Activated CD4-positive, CD25-positive, alpha-beta regulatory T cell (primary cell): ENCODE measurements around the gene ZNF217.
A peak's percentile ranks its signal among the peaks of the same experiment; 100 is the strongest.
"Not testable (repeated sequence)": the region's sequence is repeated elsewhere in the genome, so short reads cannot be mapped to it uniquely, and the experiment has no call there.

Source experiments
- DNase-seq, 4 experiments: peaks; one replicate each; lab custom pipeline; 2025; lab: John Stamatoyannopoulos, UW

The ZNF217 gene

GRCh38 chr20:53593466-53594007 is at the start of gene ZNF217:
Gene ZNF217, minus strand, starts transcription at chr20:53593839. Its CDS starts 11,013 bp downstream, at chr20:53582826.
- peak; percentile 39 to 59 (median 52) for DNase-seq

DNA sequence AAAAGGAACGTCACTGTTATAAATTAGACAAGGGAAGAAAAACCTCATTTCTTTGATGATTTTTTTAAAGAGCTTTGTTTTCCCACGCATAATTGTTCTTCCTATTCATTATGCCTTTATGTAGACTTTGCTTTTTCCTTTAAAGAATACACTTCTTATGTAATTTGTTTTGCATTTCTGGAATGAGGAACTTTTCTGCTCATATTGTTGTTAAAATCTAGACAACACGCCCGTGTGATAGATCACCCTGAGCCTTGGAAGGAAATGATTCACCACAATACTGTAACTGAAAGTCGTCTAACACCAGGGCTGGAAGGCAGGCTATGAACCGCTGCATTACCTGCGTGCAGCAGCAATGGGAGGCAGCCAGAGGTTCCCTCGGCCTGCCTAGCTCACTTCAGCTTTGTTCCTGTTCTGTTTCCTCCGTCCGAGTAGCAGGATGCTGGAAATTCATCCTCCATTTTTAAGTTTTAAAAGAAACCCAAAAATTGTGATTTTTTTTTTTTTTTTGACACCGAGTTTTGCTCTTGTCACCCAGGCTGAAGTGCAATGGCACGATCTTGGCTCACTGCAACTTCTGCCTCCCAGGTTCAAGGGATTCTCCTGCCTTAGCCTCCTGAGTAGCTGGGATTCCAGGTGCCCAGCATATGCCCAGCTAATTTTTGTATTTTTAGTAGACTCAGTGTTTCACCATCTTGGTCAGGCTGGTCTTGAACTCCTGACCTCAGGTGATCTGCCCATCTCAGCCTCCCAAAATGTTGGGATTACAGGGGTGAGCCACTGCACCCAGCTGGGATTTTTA is 49.6 kb upstream of the ZNF217 start:
- peak in 2 of 4 experiments; percentile 28 to 39 for DNase-seq

DNA sequence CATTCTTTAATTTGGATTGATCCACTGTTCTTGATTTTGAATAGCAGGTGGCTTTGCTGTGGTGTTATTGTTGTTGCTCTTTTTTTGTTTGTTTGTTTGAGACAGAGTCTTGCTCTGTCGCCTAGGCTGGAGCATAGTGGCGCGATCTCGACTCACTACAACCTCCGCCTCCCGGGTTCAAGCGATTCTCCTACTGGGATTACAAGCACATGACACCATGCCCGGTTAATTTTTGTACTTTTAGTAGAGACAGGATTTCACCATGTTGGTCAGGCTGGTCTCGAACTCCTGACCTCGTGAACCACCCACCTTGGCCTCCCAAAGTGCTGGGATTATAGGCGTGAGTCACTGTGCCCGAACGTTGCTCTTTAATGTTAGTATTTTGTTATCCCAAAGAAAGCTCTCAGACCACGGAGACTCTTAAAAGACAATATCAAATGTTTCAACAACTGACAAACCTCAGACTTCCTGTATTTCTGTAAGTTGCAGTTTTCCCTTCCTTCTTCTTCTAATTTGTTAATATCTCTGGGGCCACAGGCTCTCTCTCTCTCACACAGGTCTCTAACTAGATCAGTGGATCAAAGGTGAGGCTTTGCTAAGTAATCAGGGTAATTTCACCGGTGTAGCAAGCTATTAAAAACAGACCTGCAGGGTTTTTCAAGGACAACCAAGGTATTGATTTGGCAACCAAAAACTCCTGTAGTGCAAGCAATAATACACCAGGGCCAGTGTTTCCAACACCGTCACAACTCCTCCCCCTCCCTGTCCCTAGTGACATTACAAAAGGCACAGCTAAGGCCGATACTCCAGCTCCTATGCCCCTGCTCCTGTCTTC is 48.8 kb upstream of the ZNF217 start:
- DNase-seq = no peak

DNA sequence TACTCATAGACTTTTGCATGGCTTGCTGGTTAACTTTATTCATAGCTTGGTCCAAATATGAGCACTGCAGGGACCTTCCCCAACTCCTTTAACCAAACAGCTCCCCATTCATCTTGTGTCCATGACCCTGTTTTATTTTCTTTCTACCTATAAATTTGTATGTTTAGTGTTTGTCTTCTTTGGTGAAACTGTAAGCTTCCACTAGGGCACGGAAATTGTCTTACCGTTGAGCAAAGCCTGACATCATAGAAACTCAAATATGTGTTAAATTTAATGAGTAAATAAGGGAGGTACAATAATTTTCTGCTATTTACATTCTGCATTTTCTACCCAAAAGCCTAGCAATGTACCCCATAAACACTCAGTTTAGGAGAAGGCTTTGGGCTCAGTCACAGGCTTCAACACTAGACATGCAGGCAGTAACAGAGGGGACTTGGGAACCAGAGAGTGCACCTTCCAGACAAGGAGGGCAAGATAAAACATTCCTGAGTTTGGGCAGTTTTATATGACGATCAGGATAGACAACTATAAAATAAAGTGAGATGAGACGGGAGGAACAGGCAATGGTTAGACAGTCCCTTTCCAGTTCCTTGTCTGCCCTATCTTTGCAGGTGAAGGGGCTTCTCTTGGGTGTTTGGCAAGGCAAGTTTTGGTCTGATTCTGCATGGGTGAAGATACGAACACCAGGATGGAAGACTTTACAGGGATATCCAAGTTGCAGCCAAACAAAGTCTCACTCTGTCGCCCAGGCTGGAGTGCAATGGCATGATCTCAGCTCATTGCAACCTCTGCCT is 46.2 kb upstream of the ZNF217 start:
- no peak for DNase-seq

DNA sequence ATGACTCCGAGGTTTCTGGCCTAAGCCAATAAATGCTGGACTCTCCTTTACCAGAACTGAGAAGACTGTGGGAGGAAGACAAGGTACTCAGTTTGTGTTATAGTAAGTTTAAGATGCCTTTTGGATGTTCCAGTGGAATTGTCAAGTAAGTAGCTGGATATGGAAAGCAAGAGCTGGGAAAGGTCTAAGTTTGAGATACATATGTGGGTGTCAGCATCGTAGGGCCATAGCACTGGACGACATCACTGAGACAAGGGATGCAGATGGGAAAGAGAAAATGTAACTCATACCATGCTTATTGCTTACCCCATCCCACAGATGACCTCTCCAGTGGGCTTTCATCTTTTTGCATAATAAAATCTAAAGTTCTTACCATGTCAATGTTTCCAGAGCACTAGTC is 45.5 kb upstream of the ZNF217 start:
- DNase-seq = no peak

DNA sequence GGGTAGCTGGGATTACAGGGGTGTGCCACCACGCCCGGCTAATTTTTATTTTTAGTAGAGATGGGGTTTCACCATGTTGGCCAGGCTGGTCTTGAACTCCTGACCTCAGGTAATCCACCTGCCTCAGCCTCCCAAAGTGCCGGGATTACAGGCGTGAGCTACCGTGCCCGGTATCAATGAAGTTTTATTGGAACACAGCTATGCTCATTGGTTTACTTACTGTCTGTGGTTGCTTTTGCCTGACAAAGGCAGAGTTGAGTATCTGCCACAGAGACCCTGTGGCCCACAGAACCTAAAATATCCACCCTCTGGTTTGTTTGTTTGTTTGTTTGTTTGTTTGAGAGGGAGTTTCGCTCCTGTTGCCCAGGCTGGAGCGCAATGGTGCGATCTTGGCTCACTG is 43.7 kb upstream of the ZNF217 start:
- not testable (repeated sequence) for DNase-seq

DNA sequence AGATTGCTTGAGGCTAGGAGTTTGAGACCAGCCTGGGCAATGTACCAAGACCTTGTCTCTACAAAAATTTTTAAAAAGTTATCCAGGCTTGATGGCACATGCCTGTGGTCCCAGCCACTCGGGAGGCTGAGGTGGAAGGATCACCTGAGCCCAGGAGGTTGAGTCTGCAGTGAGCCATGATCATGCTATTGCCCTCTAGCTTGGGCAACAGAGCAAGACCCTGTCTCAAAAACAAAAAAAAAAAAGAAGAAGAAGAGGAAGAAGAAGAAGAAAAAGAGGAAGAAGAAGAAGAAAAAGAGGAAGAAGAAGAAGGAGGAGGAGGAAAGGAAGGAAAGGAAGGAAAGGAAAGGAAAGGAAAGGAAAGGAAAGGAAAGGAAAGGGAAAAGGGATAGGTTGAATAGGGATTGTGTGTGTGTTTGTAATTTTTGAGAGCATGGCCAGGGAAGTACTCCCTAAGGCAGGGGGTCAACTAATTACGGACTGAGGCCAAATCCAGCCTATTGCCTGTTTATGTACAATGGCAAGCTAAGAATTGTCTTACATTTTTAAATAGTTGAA is 43.0 kb upstream of the ZNF217 start:
- no peak for DNase-seq

DNA sequence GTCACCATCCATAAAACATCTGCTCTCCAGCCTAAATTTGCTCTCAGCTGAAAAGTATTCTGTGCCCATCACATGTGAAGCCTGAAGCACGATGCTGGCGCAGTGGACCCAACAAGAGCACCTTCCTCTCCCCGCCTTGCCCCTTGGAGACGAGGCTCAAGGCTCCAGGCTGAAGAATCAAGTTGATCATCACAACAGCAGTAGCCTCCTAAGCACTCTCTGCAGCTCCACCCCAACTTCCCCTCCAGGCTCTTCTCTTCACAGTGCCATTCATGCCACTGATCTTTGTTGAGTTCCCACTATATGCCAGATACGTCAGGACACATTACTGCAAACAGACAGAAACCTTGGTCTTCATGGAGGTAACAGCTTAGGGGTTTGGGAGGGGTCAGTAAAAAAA is 41.6 kb upstream of the ZNF217 start:
- no peak for DNase-seq

DNA sequence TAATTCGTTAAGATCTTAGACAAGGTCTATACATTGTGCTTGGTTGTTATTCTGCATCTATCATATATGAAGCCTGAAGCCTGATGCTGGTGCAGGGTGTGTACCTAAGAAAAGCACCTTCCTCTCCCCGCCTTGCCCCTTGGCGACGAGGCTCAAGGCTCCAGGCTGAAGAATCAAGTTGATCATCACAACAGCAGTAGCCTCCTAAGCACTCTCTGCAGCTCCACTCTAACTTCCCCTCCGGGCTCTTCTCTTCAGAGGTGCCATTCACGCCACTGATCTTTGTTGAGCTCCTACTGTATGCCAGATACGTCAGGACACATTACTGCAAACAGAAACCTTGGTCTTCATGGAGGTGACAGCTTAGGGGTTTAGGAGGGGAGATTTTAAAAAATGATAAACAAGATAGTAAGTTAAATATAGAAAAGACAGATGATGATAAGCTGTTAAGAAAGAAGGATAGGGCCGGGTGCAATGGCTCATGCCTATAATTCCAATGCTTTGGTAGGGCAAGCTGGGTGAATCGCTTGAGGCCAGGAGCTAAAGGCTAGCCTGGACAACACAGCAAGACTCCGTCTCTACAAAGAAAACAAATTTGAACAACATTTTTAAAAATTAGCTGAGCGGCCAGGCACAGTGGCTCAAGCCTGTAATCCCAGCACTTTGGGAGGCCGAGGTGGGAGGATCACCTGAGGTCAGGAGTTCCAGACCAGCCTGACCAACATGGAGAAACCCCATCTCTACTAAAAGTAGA is 38.4 kb upstream of the ZNF217 start:
- no peak for DNase-seq

DNA sequence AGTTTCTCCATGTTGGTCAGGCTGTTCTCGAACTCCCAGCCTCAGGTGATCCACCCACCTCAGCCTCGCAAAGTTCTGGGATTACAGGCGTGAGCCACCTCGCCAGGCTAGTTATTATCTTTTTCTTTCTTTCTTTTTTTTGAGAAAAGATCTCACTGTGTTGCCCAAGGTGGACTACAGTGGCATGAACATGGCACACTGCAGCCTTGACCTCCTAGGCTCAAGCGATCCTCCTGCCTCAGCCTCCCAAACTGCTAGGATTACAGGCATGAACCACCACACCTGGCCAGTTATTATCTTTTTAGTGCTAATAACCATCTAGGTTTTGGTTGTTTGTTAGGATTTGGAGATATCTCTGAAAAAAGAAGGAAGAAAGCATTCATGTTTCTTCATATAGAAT is 35.8 kb upstream of the ZNF217 start:
- DNase-seq = no peak

GRCh38 chr20:53628758-53629157 is 35.1 kb upstream of the ZNF217 start:
- DNase-seq = not testable (repeated sequence)

GRCh38 chr20:53628076-53628475 is 34.4 kb upstream of the ZNF217 start:
- DNase-seq = no peak

DNA sequence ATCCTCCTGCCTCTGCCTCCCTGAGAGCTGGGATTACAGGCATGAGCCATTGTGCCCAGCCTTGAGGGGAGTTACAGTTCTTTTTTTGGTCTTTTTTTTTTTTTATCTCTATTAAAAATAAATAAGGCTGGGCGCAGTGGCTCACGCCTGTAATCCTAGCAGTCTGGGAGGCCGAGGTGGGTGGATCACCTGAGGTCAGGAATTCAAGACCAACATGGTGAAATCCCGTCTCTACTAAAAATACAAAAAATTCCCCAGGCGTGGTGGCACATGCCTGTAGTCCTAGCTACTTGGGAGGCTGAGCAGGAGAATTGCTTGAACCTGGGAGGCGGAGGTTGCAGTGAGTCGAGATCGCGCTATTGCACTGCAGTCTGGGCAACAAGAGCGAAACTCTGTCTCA is 33.4 kb upstream of the ZNF217 start:
- not testable (repeated sequence) for DNase-seq

- no peak for DNase-seq
Measured at GRCh38 chr20:53626584-53626983, 32.9 kb upstream of the ZNF217 start.

DNA sequence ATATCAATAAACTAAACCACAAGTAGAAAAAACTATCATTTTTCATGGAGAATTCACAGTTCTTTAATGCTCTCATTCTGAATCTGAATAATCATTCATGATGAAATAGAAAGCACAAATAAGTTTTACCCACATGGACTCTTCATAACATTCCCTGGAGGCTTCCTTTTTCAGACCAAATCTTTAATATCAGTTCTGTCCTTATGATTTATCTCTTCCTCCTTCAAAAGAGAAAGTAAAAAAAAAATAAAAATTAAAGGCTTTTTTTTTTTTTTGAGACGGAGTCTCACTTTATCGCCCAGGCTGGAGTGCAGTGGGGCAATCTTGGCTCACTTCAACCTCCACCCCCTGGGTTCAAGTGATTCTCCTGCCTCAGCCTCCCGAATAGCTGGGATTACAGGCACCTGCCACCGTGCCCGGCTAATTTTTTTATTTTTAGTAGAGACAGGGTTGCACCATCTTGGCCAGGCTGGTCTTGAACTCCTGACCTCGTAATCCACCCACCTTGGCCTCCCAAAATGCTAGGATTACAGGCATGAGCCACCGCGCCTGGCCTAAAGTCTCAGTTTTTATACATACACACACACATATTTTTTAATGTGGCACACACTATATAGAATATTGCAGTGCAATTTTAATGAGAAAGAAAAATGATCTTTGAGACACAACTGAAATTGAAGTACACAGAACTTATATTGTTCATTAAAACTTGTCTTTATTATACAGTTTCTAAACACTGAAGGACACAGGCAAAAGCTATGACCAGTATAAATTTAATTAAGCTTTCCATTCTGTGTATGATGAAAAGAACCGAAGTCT is 31.9 kb upstream of the ZNF217 start:
- DNase-seq = no peak

GRCh38 chr20:53624927-53625250 is 31.2 kb upstream of the ZNF217 start:
- not testable (repeated sequence) for DNase-seq

- no peak for DNase-seq
Measured at GRCh38 chr20:53623454-53624211, 30.0 kb upstream of the ZNF217 start.

DNA sequence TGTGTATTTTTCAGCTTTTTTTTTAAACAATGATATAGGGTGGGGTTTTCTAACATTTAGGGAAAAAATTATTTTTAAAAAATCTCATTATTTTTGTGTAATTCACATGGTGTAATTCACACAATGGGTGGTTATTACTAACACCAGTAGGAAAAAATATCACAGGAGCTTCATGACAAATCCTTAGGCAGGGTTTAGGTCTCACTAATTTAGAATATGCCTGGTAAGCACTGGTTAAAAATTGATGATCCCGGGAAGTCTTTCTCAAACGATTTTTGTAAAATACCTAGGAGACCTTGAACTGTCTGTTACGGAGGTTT is 29.5 kb upstream of the ZNF217 start:
- DNase-seq = no peak

GRCh38 chr20:53622247-53623133 is 28.9 kb upstream of the ZNF217 start:
- no peak for DNase-seq
